ENCODE results near the gene RALA.
A peak's percentile ranks its signal among the peaks of the same experiment; 100 is the strongest.
"Not testable (repeated sequence)": the region's sequence is repeated elsewhere in the genome, so short reads cannot be mapped to it uniquely, and the experiment has no call there.

RALA gene

GRCh38 chr7:39721345-39721744 lies 98.0 kb downstream of the RALA start:
- FAIRE-seq (no peak), DNase-seq (ENCODE audit: insufficient read length, low spot score) (no peak)

- FAIRE-seq (no peak), DNase-seq (ENCODE audit: insufficient read length, low spot score) (no peak)
These were observed 98.7 kb downstream of the RALA start for GRCh38 chr7:39721919-39722597.

GRCh38 chr7:39727231-39728012 lies 104.0 kb downstream of the RALA start:
- FAIRE-seq (no peak), DNase-seq (ENCODE audit: insufficient read length, low spot score) (no peak)

DNA sequence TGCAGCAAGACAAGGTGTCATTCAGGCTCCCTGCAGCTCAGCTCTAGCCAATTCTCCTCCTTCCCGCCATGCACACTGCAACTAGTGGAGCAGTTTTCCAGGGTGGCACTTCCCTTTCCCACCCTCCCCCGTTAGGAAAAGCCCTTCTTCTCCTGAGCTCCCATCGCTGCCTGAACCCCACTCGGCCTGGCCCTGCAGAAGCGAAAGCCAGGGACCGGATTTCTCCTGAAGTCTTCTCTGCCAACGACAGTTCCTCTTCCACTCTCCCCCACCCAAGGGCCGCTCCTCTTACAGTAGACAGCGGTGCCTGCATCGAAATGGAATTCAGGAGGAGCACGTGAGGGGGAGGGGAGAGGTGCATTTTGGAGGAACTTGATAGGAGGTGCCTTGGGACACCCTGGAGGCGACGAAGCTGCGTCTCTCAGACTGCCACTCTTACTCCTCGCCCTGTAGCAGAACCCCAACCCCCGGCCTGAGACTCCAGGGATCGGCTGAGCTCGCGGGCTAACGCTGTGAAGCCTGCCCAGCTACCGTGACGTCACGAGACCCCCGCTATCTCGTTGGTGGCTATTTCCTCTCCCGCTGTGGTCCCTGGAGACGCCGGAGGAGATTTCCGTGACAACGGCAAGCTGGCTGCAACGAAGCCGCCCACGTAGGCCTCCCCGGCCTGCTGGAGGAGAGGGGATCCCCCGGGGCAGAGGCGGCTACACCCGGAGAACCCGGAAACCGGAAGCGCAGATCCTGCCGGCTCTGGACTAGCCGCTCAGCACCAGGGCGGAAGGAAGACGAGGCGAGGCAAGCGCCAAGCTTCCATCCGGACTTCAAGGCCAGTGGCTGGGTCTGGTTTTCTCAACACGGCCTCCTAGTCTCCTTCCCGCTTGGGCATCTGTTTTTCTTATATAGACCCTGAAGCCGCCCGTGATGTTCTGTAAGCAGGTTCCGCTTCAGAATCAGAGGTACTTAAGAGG lies 109.7 kb downstream of the RALA start:
- FAIRE-seq (peak; percentile 95), DNase-seq (ENCODE audit: insufficient read length, low spot score) (peak; percentile 84)

DNA sequence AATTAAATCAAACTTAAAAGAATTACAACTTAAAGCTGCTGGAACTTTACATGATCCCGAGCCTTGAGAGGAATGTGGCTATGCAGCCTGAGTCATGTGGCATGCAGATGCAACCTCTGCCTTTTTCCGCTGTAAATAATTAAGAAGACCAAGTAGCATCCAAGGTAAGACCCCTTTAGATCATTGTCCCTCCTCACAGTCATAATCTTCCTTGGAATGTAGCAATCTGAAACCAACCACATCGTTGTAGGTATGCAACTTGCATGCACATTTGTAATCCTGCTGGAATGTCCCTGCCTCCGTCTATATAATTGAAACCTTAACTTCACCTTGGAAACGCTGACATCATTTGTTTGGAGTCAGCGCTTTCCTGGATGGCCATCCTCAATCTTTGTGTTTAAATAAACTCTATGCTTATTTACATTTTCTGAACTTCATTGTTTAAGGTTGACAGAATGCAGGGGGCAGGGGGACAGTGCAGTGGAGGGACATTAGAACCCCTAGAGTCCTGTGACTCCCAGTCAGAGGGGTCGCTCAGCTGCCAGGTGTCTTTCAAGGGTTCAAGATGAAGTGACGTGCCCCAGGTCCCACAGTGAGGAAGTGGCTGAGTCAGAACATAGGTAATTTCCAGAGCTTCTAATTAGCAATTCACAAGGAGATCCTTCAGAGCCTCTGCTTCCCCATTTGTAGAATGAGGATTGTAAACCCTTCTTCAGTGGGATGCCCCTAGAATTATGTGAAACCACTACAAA lies 110.7 kb downstream of the RALA start:
- FAIRE-seq, result no peak

GRCh38 chr7:39734633-39735004 lies 111.2 kb downstream of the RALA start:
- FAIRE-seq, result no peak
- no peak for DNase-seq (ENCODE audit: insufficient read length, low spot score)

More for the DNA sequence above, 110.7 kb downstream of the RALA start:
- DNase-seq (ENCODE audit: insufficient read length, low spot score), result no peak

DNA sequence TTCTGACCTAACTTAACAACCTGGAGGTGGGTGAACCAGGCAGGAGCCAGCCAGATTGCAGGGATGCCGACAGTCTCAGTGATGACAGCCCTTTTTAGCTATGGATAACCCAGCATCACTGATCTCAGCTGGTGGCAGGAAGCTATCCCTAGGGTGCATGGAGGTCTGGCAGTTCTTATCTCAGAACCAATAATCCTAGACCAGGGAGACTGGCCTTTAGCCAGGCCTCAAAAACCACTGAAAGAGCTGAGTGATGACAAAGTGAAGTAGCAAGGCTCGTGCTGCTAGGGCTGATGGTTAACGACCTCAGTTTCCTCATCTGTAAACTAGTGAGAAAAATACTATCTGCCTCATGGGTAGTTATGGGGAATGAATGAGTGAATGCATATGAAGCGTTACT lies 112.5 kb downstream of the RALA start:
- DNase-seq (ENCODE audit: insufficient read length, low spot score), result no peak

DNA sequence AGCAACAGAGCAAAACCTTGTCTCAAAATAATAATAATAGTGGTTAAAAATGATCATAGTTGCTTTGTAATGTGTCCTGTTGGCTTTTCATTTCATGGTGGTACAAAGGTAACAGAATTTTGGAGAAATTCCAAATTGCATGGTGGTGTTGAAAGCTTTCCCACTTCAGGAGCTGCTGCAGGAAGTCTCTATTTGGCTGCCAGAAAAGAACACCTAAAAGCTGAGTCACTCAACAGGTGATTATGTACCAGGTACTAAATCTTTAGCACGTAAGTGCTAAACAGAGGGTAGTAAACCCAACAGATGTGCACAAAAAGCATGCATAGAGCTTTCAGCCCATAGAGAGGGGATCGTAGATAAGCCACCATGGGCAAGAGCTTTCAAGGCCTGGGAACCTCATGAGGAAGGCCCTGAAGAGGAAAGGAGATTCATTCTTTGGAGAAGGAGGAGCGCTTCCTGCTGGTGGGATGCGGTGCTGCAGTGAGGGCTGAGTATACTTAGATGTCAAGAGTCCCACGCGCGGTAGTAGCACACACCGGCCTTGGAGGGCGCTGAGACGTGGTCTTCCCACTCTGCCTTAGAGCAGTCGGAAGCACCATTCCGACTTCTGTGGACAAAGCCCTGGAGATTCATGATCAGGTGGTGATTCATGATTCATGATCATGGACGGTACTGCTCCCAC lies 118.7 kb downstream of the RALA start:
- FAIRE-seq, result no peak
- DNase-seq (ENCODE audit: insufficient read length, low spot score), result no peak

More for the DNA sequence above, 112.5 kb downstream of the RALA start:
- peak; percentile 84 for FAIRE-seq

DNA sequence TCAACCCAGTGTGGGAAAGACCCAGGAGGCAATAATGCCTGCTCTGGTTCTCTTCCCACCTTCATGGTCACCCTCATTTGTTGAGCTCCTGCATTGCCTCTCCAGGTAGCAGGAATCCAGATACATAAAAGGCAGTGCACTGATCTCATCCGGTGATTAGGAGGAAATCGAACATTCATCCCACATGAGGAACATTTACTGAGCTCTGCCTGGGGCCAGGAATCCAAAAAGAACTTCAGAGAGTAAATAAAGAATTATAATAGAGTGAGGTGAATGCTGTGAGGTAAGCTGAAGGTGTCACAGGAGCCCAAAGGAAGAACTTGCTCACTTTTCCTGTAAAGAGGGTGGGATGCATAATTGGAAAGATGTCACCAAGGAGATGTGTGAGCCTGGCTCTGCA lies 121.2 kb downstream of the RALA start:
- no peak for DNase-seq (ENCODE audit: insufficient read length, low spot score)
- FAIRE-seq, result no peak

DNA sequence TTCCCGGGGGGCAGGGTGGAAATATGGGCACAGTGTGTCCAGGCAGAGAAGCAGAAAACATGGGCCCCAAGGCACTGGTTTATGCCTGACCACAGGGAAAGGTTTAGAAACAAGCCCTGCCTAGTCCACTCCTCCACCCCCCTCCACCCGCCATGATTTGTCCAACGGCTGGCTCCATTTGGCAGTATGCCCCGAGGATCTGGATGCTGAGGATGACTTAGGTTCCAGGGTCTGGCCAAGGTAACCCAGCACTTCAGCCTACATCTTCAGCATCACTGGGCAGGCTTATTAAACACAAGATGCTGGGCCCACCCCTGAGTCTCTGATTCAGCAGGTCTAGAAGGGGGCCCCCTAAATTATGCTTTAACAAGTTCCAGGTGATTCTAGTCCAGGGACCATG lies 121.9 kb downstream of the RALA start:
- DNase-seq (ENCODE audit: insufficient read length, low spot score) (no peak), FAIRE-seq (no peak)

DNA sequence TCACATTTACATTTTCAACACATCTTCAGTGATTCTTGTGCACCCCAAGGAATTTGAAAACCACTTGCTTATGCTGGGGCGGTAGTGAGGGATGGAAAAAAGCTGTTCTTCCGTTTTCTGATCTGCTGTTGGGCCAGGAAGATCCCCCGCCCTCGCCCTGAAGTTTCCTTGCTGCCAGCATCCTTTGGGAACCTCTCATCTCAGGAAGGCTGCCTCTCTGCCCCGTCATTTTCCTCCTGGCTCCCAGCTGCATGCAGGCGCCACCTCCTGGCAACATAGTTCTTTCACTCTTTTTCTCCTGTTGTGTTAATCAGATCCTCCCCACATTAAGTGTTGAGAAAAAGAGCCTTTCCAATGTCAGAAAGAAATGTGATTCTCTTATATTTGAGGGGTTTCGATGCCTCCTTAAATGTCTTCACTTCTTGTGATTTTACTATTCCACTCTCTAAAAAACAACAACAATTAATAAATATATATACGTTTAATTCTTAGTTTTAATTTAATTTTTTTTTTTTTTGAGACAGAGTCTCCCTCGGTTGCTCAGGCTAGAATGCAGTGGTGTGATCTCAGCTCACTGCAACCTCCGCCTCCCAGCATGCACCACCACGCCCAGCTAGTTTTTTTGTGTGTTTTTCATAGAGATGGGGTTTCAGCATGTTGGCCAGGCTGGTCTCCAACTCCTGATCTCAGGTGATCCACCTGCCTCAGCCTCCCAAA lies 122.9 kb downstream of the RALA start:
- peak; percentile 96 for FAIRE-seq
- DNase-seq (ENCODE audit: insufficient read length, low spot score), result peak; percentile 51

- FAIRE-seq (no peak), DNase-seq (ENCODE audit: insufficient read length, low spot score) (no peak)
These were observed 125.8 kb downstream of the RALA start for GRCh38 chr7:39749177-39749576.

- no peak for DNase-seq (ENCODE audit: insufficient read length, low spot score)
- FAIRE-seq, result no peak
These were observed 126.3 kb downstream of the RALA start for GRCh38 chr7:39749717-39750116.

DNA sequence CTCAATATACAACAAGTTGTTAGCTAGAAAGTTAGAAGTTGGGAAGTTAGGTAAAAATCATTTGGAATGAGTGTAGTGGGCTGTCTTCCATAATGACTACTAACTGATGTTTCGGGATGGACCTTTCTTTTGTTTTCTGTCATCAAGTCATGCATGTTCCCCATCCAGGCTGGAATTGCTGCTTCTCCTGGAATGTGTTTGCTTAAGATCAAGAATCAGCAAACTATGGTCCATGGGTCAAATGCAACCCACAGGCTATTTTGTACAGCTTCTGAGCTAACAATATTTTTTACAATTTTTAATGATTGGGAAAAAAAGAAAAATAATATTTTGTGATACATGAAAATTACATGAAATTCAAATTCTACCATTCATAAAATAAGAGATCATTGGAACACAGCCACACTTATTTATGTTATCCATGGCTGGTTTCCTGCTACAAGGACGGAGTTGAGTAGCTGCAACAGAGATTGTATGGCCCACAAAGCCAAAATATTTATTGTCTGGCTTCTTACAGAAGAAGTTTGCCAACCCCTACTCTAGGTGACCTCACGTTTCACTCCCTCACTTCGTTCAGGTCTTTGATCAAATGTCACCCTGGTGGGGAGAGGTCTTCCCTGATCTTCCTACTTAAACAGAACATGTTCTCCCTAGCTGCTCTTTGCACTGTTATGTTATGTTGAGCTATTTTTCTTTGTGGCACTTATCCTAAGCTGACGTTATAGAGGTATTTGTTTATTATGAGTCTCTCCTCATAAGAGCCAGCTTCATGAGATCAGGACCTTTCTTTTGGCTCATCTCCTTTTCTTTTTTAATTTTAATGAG lies 127.1 kb downstream of the RALA start:
- no peak for DNase-seq (ENCODE audit: insufficient read length, low spot score)
- no peak for FAIRE-seq

- FAIRE-seq, result not testable (repeated sequence)
These were observed 129.9 kb downstream of the RALA start for GRCh38 chr7:39753237-39753636.

GRCh38 chr7:39753823-39754325 lies 130.5 kb downstream of the RALA start:
- DNase-seq (ENCODE audit: insufficient read length, low spot score) (no peak), FAIRE-seq (no peak)

More at GRCh38 chr7:39753237-39753636, 129.9 kb downstream of the RALA start:
- not testable (repeated sequence) for DNase-seq (ENCODE audit: insufficient read length, low spot score)

DNA sequence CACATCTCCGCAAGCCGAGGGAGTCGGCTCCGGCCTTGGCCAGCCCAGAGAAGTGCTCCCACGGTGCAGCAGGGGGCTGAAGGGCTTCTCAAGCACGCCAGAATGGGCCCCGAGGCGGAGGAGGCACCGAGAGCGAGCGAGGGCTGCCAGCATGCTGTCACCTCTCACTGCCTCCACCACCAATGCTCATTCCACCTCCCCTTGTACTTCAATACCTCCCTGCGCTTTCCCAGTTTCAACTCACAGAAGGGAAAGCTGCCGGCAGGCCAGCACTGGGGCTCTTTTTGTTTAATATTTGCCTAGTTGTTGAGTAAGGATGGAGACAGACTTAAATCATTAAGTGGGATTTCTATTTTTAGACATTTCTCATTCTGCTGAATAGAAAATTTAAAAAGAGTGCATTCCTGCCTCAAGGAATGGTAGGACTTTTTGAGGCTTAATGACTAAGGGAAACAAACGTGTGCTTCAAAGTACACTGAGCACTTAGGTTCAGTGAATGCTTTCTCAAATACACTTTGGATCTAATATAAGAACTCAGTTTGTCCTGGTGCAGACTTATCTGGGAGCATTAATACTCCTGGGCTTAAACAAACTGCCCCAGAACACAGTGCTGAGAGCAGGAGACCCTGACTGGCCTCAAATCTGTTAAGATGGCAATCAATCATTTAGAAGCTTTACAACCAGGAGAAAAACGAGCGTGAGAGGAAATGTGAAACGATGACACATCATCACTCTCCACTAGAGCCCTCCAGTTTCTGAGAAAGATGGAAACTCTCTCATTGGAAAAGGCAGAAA lies 131.2 kb downstream of the RALA start:
- DNase-seq (ENCODE audit: insufficient read length, low spot score), result no peak
- FAIRE-seq, result peak; percentile 14
